ENCODE measurements around the gene CYP27C1. TPM values are rescaled to one million over a fixed set of nuclear protein-coding genes. Genes with fewer than 3 reads are reported as not detected.
"Not testable (repeated sequence)": the region's sequence is repeated elsewhere in the genome, so short reads cannot be mapped to it uniquely, and the experiment has no call there.

The CYP27C1 gene
- total RNA-seq, 1 donor from 2014 or later, result not detected

- Histone ChIP-seq H3K36me3 (no peaks in the 10 kb centered on the region), H3K27me3 (peaks cover 59% of the 10 kb centered on the region), H3K4me3 (peak overlapping the region; percentile 36), H3K27ac (no peak overlapping the region), H3K4me1 (peaks cover 13% of the 10 kb centered on the region), H3K9me3 (no peaks in the 10 kb centered on the region)
- peak; percentile 58 for ATAC-seq
- intact Hi-C loops (cut with DNase I), result no loop called here
- TF ChIP-seq CTCF (IDR thresholded peaks at IDR 0.05), result no peak
- no peak for DNase-seq
These were observed 678 bp downstream of the CYP27C1 start for GRCh38 chr2:127219171-127220070.

- Histone ChIP-seq H3K27me3 (peaks cover 54% of the 10 kb centered on the region), H3K9me3 (no peaks in the 10 kb centered on the region), H3K27ac (no peak overlapping the region), H3K4me1 (peaks cover 13% of the 10 kb centered on the region), H3K36me3 (no peaks in the 10 kb centered on the region), H3K4me3 (peak overlapping the region; percentile 36)
- DNase-seq (no peak), ATAC-seq (peak; percentile 34)
- no peak for TF ChIP-seq CTCF (IDR thresholded peaks at IDR 0.05)
- intact Hi-C loops (cut with DNase I), result no loop called here
These were observed 1.3 kb downstream of the CYP27C1 start for GRCh38 chr2:127218812-127219170.

- peaks cover 52% of the 10 kb centered on the region for H3K27me3 ChIP-seq
- TF ChIP-seq CTCF (IDR thresholded peaks at IDR 0.05), result no peak
These were observed 2.4 kb downstream of the CYP27C1 start for GRCh38 chr2:127217470-127218325.

GRCh38 chr2:127216593-127216992 lies 3.5 kb downstream of the CYP27C1 start:
- no peak overlapping the region for H3K4me3 ChIP-seq
- intact Hi-C loops (cut with DNase I), result no loop called here
- DNase-seq, result no peak
- H3K36me3 ChIP-seq, result no peaks in the 10 kb centered on the region
- peaks cover 13% of the 10 kb centered on the region for H3K4me1 ChIP-seq
- peaks cover 42% of the 10 kb centered on the region for H3K27me3 ChIP-seq
- no peaks in the 10 kb centered on the region for H3K9me3 ChIP-seq
- no peak for TF ChIP-seq CTCF (IDR thresholded peaks at IDR 0.05)
- H3K27ac ChIP-seq, result no peak overlapping the region
- ATAC-seq, result no peak

More at GRCh38 chr2:127217470-127218325, 2.4 kb downstream of the CYP27C1 start:
- Histone ChIP-seq H3K27ac (no peak overlapping the region), H3K9me3 (no peaks in the 10 kb centered on the region), H3K36me3 (no peaks in the 10 kb centered on the region), H3K4me1 (peaks cover 13% of the 10 kb centered on the region), H3K4me3 (no peak overlapping the region)
- no peak for DNase-seq
- intact Hi-C loops (cut with DNase I), result no loop called here
- ATAC-seq, result peak; percentile 13

GRCh38 chr2:127216095-127216494 lies 4.0 kb downstream of the CYP27C1 start:
- no peak overlapping the region for H3K27ac ChIP-seq
- H3K9me3 ChIP-seq, result no peaks in the 10 kb centered on the region
- peaks cover 13% of the 10 kb centered on the region for H3K4me1 ChIP-seq
- intact Hi-C loops (cut with DNase I), result no loop called here
- TF ChIP-seq CTCF (IDR thresholded peaks at IDR 0.05), result no peak
- no peak overlapping the region for H3K4me3 ChIP-seq
- peaks cover 37% of the 10 kb centered on the region for H3K27me3 ChIP-seq
- no peak for ATAC-seq
- no peak for DNase-seq
- H3K36me3 ChIP-seq, result no peaks in the 10 kb centered on the region

GRCh38 chr2:127214201-127214600 lies 5.9 kb downstream of the CYP27C1 start:
- H3K4me3 ChIP-seq; ATAC-seq; H3K9me3 ChIP-seq; H3K4me1 ChIP-seq; DNase-seq; H3K27ac ChIP-seq; H3K36me3 ChIP-seq; intact Hi-C loops (cut with DNase I): not testable (repeated sequence)
- peaks cover 20% of the 10 kb centered on the region for H3K27me3 ChIP-seq
